Central memory CD4-positive, alpha-beta T cell (primary cell): ENCODE results near the gene ROR2.
"Not testable (repeated sequence)": the region's sequence is repeated elsewhere in the genome, so short reads cannot be mapped to it uniquely, and the experiment has no call there.

Source experiments
- DNase-seq: peaks from one replicate; pipeline ENCODE4 v3.0.0; 2022

ROR2 gene

GRCh38 chr9:91555132-91555531 lies 394.9 kb downstream of the ROR2 start:
- DNase-seq: no peak

GRCh38 chr9:91549177-91549576 lies 400.9 kb downstream of the ROR2 start:
- no peak for DNase-seq

- no peak for DNase-seq
Measured at GRCh38 chr9:91547081-91547480, 402.9 kb downstream of the ROR2 start.

- DNase-seq: no peak
Measured at GRCh38 chr9:91546574-91546973, 403.5 kb downstream of the ROR2 start.

- DNase-seq: no peak
Measured at GRCh38 chr9:91541734-91542133, 408.3 kb downstream of the ROR2 start.

- DNase-seq: not testable (repeated sequence)
Measured at GRCh38 chr9:91540506-91540905, 409.5 kb downstream of the ROR2 start.

- no peak for DNase-seq
Measured at GRCh38 chr9:91536211-91536691, 413.8 kb downstream of the ROR2 start.

GRCh38 chr9:91534374-91534773 lies 415.7 kb downstream of the ROR2 start:
- no peak for DNase-seq

GRCh38 chr9:91533382-91533781 lies 416.6 kb downstream of the ROR2 start:
- no peak for DNase-seq

- no peak for DNase-seq
Measured at GRCh38 chr9:91532325-91532724, 417.7 kb downstream of the ROR2 start.

GRCh38 chr9:91530829-91531228 lies 419.2 kb downstream of the ROR2 start:
- no peak for DNase-seq

GRCh38 chr9:91522481-91522880 lies 427.5 kb downstream of the ROR2 start:
- no peak for DNase-seq

- no peak for DNase-seq
Measured at GRCh38 chr9:91519520-91520277, 430.3 kb downstream of the ROR2 start.

GRCh38 chr9:91518462-91518861 lies 431.6 kb downstream of the ROR2 start:
- DNase-seq: no peak

- DNase-seq: no peak
Measured at GRCh38 chr9:91517801-91518200, 432.2 kb downstream of the ROR2 start.

GRCh38 chr9:91517332-91517731 lies 432.7 kb downstream of the ROR2 start:
- DNase-seq: not testable (repeated sequence)

- no peak for DNase-seq
Measured at GRCh38 chr9:91516777-91517176, 433.3 kb downstream of the ROR2 start.

- DNase-seq: no peak
Measured at GRCh38 chr9:91516081-91516480, 433.9 kb downstream of the ROR2 start.

- DNase-seq: no peak
Measured at GRCh38 chr9:91515074-91515687, 434.8 kb downstream of the ROR2 start.
